Mesothelial cell of epicardium (in vitro differentiated cells): ENCODE measurements around the gene LMX1A. TPM values are rescaled to one million over a fixed set of nuclear protein-coding genes. Genes with fewer than 3 reads are reported as not detected.

Source experiments
- DNase-seq, 2 experiments: peaks; one replicate each; pipeline ENCODE4 v3.0.0; 2021; ENCODE audit warnings: low spot score in 2 of 2; ENCODE audit not compliant: unreplicated experiment in 2 of 2
- H3K27ac Mint-ChIP-seq: 2 replicates; pipeline ENCODE4 v1.8.0; 2021; ENCODE audit warnings: mixed read lengths
- H3K27me3 Mint-ChIP-seq: 2 replicates; pipeline ENCODE4 v1.8.0; 2021; ENCODE audit warnings: low read depth, mixed read lengths
- H3K36me3 Mint-ChIP-seq: 2 replicates; pipeline ENCODE4 v1.8.0; 2021; ENCODE audit warnings: mixed read lengths
- H3K4me1 Mint-ChIP-seq: 2 replicates; pipeline ENCODE4 v1.8.0; 2021; ENCODE audit warnings: mixed read lengths
- H3K4me3 Mint-ChIP-seq: 2 replicates; pipeline ENCODE4 v1.8.0; 2021; ENCODE audit warnings: mild to moderate bottlenecking, moderate library complexity, mixed read lengths
- H3K9me3 Mint-ChIP-seq: 2 replicates; pipeline ENCODE4 v1.8.0; 2021; ENCODE audit warnings: mixed read lengths
- total RNA-seq: library from RNA; stranded (reverse); gene quantifications from 3 replicates; pipeline ENCODE4 v1.2.1, GENCODE V29; 2021
- TF ChIP-seq, protein P1 (sequence below): fragments of 200-600 bp; sonication (generic); IDR thresholded peaks from one replicate; pipeline ENCODE4 v1.5.0; 2021; ENCODE audit warnings: antibody characterized with exemption; ENCODE audit not compliant: unreplicated experiment

Gene LMX1A
- total RNA-seq, 1 donor from 2014 or later, result 0.18 TPM

DNA sequence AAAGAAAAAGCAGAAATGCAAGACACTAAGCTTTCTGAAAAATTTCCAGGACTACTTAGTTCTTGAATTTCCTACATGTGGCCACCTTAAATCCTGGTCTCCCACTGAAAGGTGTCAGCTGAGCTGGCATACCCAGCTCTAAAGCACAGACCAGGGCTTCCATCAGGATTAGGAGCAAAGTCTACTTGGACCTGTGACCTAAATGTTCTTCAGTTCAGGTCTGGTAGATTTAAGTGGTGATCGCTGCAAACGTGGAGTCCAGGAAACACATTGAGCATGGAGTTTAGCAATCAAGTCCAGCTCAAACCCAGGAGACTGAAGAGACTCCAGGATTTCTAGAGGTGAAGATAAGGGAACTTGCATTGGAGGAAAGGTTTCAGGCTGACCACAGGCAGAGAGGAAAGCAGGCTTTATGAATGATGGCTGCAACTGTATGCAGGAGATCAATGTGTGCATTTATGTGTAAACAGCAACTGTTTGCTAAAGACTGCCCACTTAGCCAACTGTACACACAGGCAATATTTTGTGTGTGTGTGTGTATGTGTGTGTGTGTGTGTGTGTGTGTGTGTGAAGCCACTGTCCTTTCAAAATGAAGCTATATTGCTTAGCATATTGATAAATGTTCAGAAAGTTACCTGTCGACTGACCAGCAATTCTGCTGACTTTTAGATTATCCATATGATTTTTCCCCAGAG is 75.2 kb downstream of the LMX1A start:
- TF ChIP-seq, protein P1, sequence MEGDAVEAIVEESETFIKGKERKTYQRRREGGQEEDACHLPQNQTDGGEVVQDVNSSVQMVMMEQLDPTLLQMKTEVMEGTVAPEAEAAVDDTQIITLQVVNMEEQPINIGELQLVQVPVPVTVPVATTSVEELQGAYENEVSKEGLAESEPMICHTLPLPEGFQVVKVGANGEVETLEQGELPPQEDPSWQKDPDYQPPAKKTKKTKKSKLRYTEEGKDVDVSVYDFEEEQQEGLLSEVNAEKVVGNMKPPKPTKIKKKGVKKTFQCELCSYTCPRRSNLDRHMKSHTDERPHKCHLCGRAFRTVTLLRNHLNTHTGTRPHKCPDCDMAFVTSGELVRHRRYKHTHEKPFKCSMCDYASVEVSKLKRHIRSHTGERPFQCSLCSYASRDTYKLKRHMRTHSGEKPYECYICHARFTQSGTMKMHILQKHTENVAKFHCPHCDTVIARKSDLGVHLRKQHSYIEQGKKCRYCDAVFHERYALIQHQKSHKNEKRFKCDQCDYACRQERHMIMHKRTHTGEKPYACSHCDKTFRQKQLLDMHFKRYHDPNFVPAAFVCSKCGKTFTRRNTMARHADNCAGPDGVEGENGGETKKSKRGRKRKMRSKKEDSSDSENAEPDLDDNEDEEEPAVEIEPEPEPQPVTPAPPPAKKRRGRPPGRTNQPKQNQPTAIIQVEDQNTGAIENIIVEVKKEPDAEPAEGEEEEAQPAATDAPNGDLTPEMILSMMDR, result no peak
- no peak overlapping the region for H3K4me3 Mint-ChIP-seq
- H3K36me3 Mint-ChIP-seq, result no peaks in the 10 kb centered on the region
- H3K27me3 Mint-ChIP-seq, result peaks cover 98% of the 10 kb centered on the region
- H3K4me1 Mint-ChIP-seq, result peaks cover 18% of the 10 kb centered on the region
- DNase-seq, result no peak
- no peaks in the 10 kb centered on the region for H3K9me3 Mint-ChIP-seq
- H3K27ac Mint-ChIP-seq, result no peak overlapping the region

DNA sequence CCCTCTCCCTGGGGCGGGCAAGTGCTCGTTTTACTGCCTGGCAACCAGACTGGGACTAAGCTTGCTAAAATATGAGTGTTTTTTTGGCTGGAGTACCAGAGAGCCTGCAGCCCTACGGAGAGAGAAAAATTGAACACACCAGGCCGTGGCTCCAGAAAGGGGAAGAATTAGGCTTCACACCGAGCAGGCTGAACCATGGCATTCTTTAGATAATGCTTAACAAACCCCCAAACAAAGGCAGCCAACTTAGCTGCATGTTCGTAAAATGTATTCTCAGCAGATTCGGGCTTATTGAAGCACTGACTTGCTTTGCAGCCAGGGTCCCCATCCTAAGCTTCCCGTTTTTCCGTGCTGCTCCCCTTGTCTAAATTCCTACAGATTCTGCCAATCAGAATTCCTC is 76.6 kb downstream of the LMX1A start:
- H3K36me3 Mint-ChIP-seq, result no peaks in the 10 kb centered on the region
- DNase-seq, result no peak
- no peak overlapping the region for H3K27ac Mint-ChIP-seq
- no peak overlapping the region for H3K4me3 Mint-ChIP-seq
- H3K4me1 Mint-ChIP-seq, result peaks cover 22% of the 10 kb centered on the region
- peaks cover 98% of the 10 kb centered on the region for H3K27me3 Mint-ChIP-seq
- TF ChIP-seq, protein P1, result no peak
- no peaks in the 10 kb centered on the region for H3K9me3 Mint-ChIP-seq

DNA sequence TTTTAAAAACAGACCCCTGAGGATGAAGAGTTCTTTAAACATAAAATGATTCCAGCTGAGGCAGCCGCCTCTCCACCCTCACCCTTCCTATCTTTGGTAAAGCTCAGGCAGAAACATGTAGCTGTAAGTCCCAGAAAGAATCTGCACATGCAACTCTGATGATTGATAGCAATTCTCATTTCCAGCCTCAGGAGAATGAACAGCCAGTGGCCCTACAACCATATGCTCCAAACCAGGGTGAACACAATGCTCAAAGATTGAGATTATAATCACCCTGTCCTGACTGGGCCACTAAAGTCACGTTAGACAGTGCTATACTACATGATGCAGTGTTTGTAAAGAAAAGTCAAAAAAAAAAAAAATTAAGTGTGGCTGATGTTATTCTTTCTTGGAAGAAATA is 80.2 kb downstream of the LMX1A start:
- Mint-ChIP-seq H3K4me1 (peaks cover 11% of the 10 kb centered on the region), H3K36me3 (no peaks in the 10 kb centered on the region), H3K9me3 (no peaks in the 10 kb centered on the region), H3K27me3 (peaks cover 96% of the 10 kb centered on the region), H3K27ac (no peak overlapping the region), H3K4me3 (no peak overlapping the region)
- no peak for DNase-seq
- TF ChIP-seq, protein P1, result no peak

DNA sequence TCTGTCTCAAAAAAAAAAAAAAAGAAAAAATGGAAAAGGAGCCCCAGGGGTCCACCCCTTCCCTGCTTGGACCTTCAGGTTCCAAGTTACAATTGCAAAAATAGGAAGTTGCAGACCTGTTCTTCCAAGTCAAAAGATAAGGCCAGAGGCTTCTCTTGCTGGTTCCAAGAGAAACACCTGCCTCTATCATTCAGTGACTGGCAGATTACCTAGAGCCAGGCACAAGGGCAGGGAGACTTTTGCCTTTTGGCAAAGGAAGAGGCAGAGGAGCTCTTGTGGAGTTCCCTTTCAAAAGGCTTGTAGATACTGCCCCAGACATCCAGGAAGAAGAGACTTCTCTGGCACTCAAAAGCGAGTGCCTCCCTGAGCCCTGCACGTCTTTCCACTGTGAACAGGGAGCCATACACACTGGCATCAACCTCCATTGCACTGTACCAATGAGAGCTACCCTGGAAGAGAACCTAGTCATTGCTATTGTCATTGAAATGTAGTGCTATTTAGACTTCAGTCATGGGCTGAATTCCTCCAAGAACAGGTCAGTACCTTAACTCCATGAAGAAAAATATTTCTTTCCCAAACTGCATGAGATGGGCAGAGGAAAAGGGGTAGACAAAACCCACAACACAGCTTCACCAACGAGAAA is 91.2 kb downstream of the LMX1A start:
- H3K27me3 Mint-ChIP-seq, result peaks cover 77% of the 10 kb centered on the region
- TF ChIP-seq, protein P1, result no peak
- no peaks in the 10 kb centered on the region for H3K4me1 Mint-ChIP-seq
- no peaks in the 10 kb centered on the region for H3K36me3 Mint-ChIP-seq
- no peak for DNase-seq
- peaks cover 12% of the 10 kb centered on the region for H3K9me3 Mint-ChIP-seq
- H3K4me3 Mint-ChIP-seq, result no peak overlapping the region
- H3K27ac Mint-ChIP-seq, result no peak overlapping the region

DNA sequence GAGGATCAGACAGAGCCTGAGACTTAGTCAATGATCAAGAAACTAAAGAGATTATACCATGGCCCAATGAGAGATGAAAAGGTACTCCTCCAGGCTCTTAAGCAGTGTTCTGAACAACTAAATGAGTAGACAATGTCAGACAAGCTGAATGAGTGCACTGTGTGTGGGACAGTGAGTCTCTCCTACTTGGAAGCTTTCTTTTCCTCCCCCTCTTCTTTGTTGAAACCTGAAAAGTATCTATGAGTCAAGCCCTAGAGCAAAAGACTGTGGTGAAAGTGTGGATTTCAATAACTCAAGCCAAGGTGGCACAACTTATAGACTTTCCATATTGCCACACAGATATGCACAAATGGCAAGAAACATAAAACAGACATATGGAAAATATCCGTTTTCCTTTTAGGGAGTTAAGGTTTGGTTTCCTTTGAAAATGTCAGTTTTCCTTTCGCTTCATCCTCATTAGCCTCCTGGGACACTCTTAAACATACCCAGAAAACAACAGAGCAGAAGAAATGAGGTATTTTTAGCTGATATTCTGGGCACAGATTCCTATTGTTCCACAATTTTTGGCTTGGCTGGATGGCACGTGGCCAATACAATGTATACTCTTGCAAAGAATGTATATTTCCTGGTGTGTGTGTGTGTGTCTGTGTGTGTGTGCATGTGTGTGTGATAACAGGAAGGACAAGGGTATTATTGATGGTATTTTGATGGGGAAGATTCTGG is 96.6 kb downstream of the LMX1A start:
- DNase-seq, result no peak
- H3K27me3 Mint-ChIP-seq, result peaks cover 87% of the 10 kb centered on the region
- TF ChIP-seq, protein P1, result no peak
- H3K27ac Mint-ChIP-seq, result no peak overlapping the region
- H3K9me3 Mint-ChIP-seq, result peaks cover 5% of the 10 kb centered on the region
- peaks cover 3% of the 10 kb centered on the region for H3K4me1 Mint-ChIP-seq
- H3K4me3 Mint-ChIP-seq, result no peak overlapping the region
- no peaks in the 10 kb centered on the region for H3K36me3 Mint-ChIP-seq
